Measurements from ENCODE around the gene PTGDR2.

The PTGDR2 gene

GRCh38 chr11:60855726-60856633 is at the start of gene PTGDR2:
Gene PTGDR2 (minus strand): TSS chr11:60855950. CDS start chr11:60853722, 2,228 bp downstream.
- in situ Hi-C loops (cut with HindIII; ENCODE audit: low sequenced_read_pairs): no loop called here
- TF ChIP-seq CTCF (IDR thresholded peaks at IDR 0.05; ENCODE audit: low read depth, low read length): no peak
- no peak within 1 kb of the TSS for H3K4me3 ChIP-seq (ENCODE audit: low read depth, low read length)
- DNase-seq (ENCODE audit: low read depth, low spot score): no peak

GRCh38 chr11:60905047-60905446 is 49.3 kb upstream of the PTGDR2 start:
- in situ Hi-C loops (cut with HindIII; ENCODE audit: low sequenced_read_pairs): no loop called here
- no peak for TF ChIP-seq CTCF (IDR thresholded peaks at IDR 0.05; ENCODE audit: low read depth, low read length)
- DNase-seq (ENCODE audit: low read depth, low spot score): no peak
- H3K4me3 ChIP-seq (ENCODE audit: low read depth, low read length): peak overlapping the region; percentile 72

- TF ChIP-seq CTCF (IDR thresholded peaks at IDR 0.05; ENCODE audit: low read depth, low read length): no peak
- in situ Hi-C loops (cut with HindIII; ENCODE audit: low sequenced_read_pairs): no loop called here
- no peak for DNase-seq (ENCODE audit: low read depth, low spot score)
- H3K4me3 ChIP-seq (ENCODE audit: low read depth, low read length): no peak overlapping the region
These were observed 46.9 kb upstream of the PTGDR2 start for GRCh38 chr11:60902625-60903024.

GRCh38 chr11:60900673-60901404 is 45.1 kb upstream of the PTGDR2 start:
- DNase-seq (ENCODE audit: low read depth, low spot score): no peak
- no peak for TF ChIP-seq CTCF (IDR thresholded peaks at IDR 0.05; ENCODE audit: low read depth, low read length)
- in situ Hi-C loops (cut with HindIII; ENCODE audit: low sequenced_read_pairs): no loop called here
- no peak overlapping the region for H3K4me3 ChIP-seq (ENCODE audit: low read depth, low read length)

GRCh38 chr11:60899977-60900376 is 44.2 kb upstream of the PTGDR2 start:
- DNase-seq (ENCODE audit: low read depth, low spot score): no peak
- in situ Hi-C loops (cut with HindIII; ENCODE audit: low sequenced_read_pairs): no loop called here
- no peak overlapping the region for H3K4me3 ChIP-seq (ENCODE audit: low read depth, low read length)
- TF ChIP-seq CTCF (IDR thresholded peaks at IDR 0.05; ENCODE audit: low read depth, low read length): no peak

- DNase-seq (ENCODE audit: low read depth, low spot score): peak; percentile 71
- peak; percentile 97 for TF ChIP-seq CTCF (IDR thresholded peaks at IDR 0.05; ENCODE audit: low read depth, low read length)
- no peak overlapping the region for H3K4me3 ChIP-seq (ENCODE audit: low read depth, low read length)
- in situ Hi-C loops (cut with HindIII; ENCODE audit: low sequenced_read_pairs): no loop called here
These were observed 43.5 kb upstream of the PTGDR2 start for GRCh38 chr11:60899046-60899936.
